Activated effector memory CD4-positive, alpha-beta T cell treated with anti-CD3 and anti-CD28 coated beads, Interleukin-2, amount 50 U/mL, for 16 hours (primary cell): ENCODE results near the gene VIPR2.

Experiments used
- DNase-seq: peaks from one replicate; pipeline ENCODE4 v3.0.0-alpha.2; 2020

Gene VIPR2

GRCh38 chr7:159118623-159119022 lies 26.0 kb downstream of the VIPR2 start:
- DNase-seq = no peak

GRCh38 chr7:159118197-159118595 lies 26.5 kb downstream of the VIPR2 start:
- peak; percentile 33 for DNase-seq

- peak; percentile 37 for DNase-seq
Measured at GRCh38 chr7:159117366-159118196, 27.1 kb downstream of the VIPR2 start.

GRCh38 chr7:159116581-159117339 lies 27.9 kb downstream of the VIPR2 start:
- DNase-seq = peak; percentile 21

GRCh38 chr7:159115601-159116501 lies 28.8 kb downstream of the VIPR2 start:
- peak; percentile 57 for DNase-seq

GRCh38 chr7:159114981-159115380 lies 29.7 kb downstream of the VIPR2 start:
- peak; percentile 25 for DNase-seq

GRCh38 chr7:159114096-159114495 lies 30.6 kb downstream of the VIPR2 start:
- DNase-seq = peak; percentile 2

GRCh38 chr7:159113056-159113455 lies 31.6 kb downstream of the VIPR2 start:
- peak; percentile 21 for DNase-seq

GRCh38 chr7:159112136-159113011 lies 32.3 kb downstream of the VIPR2 start:
- peak; percentile 67 for DNase-seq

GRCh38 chr7:159109653-159110035 lies 35.0 kb downstream of the VIPR2 start:
- peak; percentile 31 for DNase-seq

- peak; percentile 38 for DNase-seq
Measured at GRCh38 chr7:159108941-159109652, 35.6 kb downstream of the VIPR2 start.

GRCh38 chr7:159108491-159108890 lies 36.2 kb downstream of the VIPR2 start:
- peak; percentile 46 for DNase-seq

- DNase-seq = peak; percentile 50
Measured at GRCh38 chr7:159107161-159107892, 37.3 kb downstream of the VIPR2 start.

GRCh38 chr7:159105832-159106811 lies 38.5 kb downstream of the VIPR2 start:
- peak; percentile 49 for DNase-seq

GRCh38 chr7:159105066-159105780 lies 39.4 kb downstream of the VIPR2 start:
- peak; percentile 44 for DNase-seq

GRCh38 chr7:159104188-159104920 lies 40.3 kb downstream of the VIPR2 start:
- DNase-seq = peak; percentile 51

- DNase-seq = peak; percentile 43
Measured at GRCh38 chr7:159103382-159104187, 41.1 kb downstream of the VIPR2 start.
